Lower leg skin (tissue), 3 donors: ENCODE measurements around the gene PTRH1.

ENCODE experiments used
- CTCF ChIP-seq, 3 donors: fragments of 450-650 bp; IDR thresholded peaks; one replicate each; pipeline ENCODE4 v1.5.1; 2016; ENCODE audit warnings: antibody characterized with exemption in 3 of 3, mild to moderate bottlenecking in 3 of 3, moderate library complexity in 2 of 3
- POLR2A ChIP-seq, 2 donors: fragments of 450-650 bp; IDR thresholded peaks; one replicate each; pipeline ENCODE4 v1.6.1; 2016 to 2017; ENCODE audit warnings: antibody characterized with exemption in 2 of 2, mild to moderate bottlenecking in 1 of 2, moderate library complexity in 1 of 2

GRCh38 chr9:127720865-127721227 lies 5.4 kb upstream of the PTRH1 start:
- TF ChIP-seq CTCF (IDR thresholded peaks at IDR 0.05) (no peak), POLR2A (IDR thresholded peaks at IDR 0.05) (no peak)
